Measurements from ENCODE around the gene MAP1LC3B. TPM values are rescaled to one million over a fixed set of nuclear protein-coding genes. Genes with fewer than 3 reads are reported as not detected.

Gene MAP1LC3B
- total RNA-seq, 2 donors from 2014 or later = 41.0 to 84.2 TPM

DNA sequence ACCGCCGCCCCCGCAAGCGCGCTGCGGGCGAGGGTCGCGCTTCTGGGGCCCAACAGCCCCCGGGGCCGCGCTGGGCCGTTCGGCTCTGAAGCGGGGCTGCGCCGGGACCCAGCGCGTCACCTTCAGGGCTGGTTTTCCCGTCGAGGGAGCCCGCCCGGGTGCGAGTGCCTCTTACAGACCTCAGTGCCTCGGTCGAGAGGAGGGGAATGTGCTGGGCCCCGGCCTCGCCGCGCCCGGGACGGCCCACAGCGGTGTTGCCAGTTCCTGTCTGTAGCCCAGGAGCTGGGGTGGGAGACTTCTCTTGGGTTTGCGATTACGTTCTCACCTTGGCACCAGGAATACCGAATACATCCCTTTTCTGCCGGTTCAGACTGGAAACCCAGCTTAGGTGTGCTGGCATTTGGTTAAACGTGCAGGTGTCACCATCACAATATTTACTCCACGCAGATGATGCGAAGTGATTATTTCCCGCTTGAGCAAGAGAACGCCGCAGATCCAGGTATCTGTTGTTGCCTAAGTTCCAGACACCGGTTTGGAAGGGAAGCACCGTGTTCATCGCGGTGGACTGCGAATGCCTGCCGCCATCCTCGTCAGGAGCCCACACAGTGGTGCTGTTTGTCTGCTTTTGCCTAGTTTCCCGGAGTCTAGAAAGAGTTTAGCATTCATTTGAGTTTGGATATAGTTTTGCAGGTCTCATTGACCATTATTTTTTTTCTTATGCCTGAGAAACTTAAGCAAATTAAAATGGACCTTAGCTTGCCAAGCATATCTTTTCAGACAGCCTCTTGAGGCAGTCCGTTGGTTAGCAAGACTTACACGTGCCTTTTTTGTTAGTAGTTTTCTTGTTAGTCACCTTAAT lies 914 bp downstream of the MAP1LC3B start:
- Mint-ChIP-seq H3K27me3 (no peaks in the 10 kb centered on the region), H3K4me1 (ENCODE audit: low read depth in 2 of 2) (peaks cover 43 to 46% of the 10 kb centered on the region in 2 donors), H3K36me3 (peaks cover 6% of the 10 kb centered on the region), H3K4me3 (peak overlapping the region; percentile 96), H3K9me3 (no peaks in the 10 kb centered on the region), H3K27ac (peak overlapping the region; percentile 80 to 88)
- DNase-seq (ENCODE audit: low spot score) = no peak
- no peak for ATAC-seq

GRCh38 chr16:87393680-87394055 lies 1.5 kb downstream of the MAP1LC3B start:
- DNase-seq (ENCODE audit: low spot score) (no peak), ATAC-seq (no peak)
- no peaks in the 10 kb centered on the region for H3K9me3 Mint-ChIP-seq
- peaks cover 37 to 40% of the 10 kb centered on the region in 2 donors for H3K4me1 Mint-ChIP-seq (ENCODE audit: low read depth in 2 of 2)
- H3K36me3 Mint-ChIP-seq = peaks cover 6% of the 10 kb centered on the region
- H3K27me3 Mint-ChIP-seq = no peaks in the 10 kb centered on the region
- peak overlapping the region; percentile 80 to 88 for H3K27ac Mint-ChIP-seq
- peak overlapping the region; percentile 96 for H3K4me3 Mint-ChIP-seq

DNA sequence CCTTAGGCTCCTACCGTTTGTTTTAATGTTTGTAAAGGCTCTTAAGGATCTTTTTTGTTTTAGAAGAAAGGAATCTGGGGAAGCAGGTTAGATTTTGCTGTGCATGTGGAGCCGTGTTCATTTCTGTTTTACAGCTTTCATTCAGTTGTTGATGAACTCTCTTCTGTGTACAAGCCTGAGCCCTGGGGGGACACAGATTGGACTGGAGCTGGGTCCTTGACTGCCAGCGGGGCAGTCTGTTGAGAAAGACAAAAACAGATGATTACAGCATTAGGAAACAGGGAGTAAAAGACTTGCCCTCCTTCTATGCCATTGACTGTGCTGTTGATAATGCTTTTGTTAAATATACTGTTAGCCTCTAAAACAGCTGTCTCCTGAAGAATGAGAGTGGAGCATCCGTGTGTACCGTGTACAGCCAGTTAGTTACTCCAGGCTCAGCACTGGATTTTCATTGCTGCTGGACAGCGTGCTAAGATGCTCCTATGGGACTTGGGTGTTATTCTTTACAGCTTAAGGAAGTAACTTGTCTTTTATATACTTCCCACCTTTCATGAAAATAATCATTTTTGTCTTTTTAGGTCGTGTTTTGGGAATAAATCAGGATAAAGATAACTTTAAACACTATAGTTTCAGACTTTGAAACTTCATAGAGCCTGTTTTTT lies 3.2 kb downstream of the MAP1LC3B start:
- ATAC-seq (no peak), DNase-seq (ENCODE audit: low spot score) (no peak)
- peak overlapping the region in 1 of 2 donors; percentile 76 for H3K27ac Mint-ChIP-seq
- H3K9me3 Mint-ChIP-seq = no peaks in the 10 kb centered on the region
- peaks cover 6% of the 10 kb centered on the region for H3K36me3 Mint-ChIP-seq
- H3K4me1 Mint-ChIP-seq (ENCODE audit: low read depth in 2 of 2) = peaks cover 29 to 33% of the 10 kb centered on the region in 2 donors
- no peaks in the 10 kb centered on the region for H3K27me3 Mint-ChIP-seq
- H3K4me3 Mint-ChIP-seq = peak overlapping the region; percentile 34

GRCh38 chr16:87404764-87405625 lies 12.9 kb downstream of the MAP1LC3B start:
- DNase-seq (ENCODE audit: low spot score) (no peak), ATAC-seq (no peak)
- Mint-ChIP-seq H3K4me1 (ENCODE audit: low read depth in 2 of 2) (peaks cover 0 to 7% of the 10 kb centered on the region in 2 donors), H3K9me3 (no peaks in the 10 kb centered on the region), H3K4me3 (no peak overlapping the region), H3K27me3 (no peaks in the 10 kb centered on the region), H3K27ac (no peak overlapping the region), H3K36me3 (peaks cover 11% of the 10 kb centered on the region)

GRCh38 chr16:87406495-87407088 lies 14.5 kb downstream of the MAP1LC3B start:
- H3K4me3 Mint-ChIP-seq = no peak overlapping the region
- DNase-seq (ENCODE audit: low spot score) (no peak), ATAC-seq (no peak)
- H3K27ac Mint-ChIP-seq = no peak overlapping the region
- no peaks in the 10 kb centered on the region for H3K9me3 Mint-ChIP-seq
- H3K36me3 Mint-ChIP-seq = peaks cover 11% of the 10 kb centered on the region
- peaks cover 0 to 9% of the 10 kb centered on the region in 2 donors for H3K4me1 Mint-ChIP-seq (ENCODE audit: low read depth in 2 of 2)
- no peaks in the 10 kb centered on the region for H3K27me3 Mint-ChIP-seq

GRCh38 chr16:87407511-87408112 lies 15.5 kb downstream of the MAP1LC3B start:
- Mint-ChIP-seq H3K36me3 (peaks cover 10% of the 10 kb centered on the region), H3K27ac (peak overlapping the region in 1 of 2 donors; percentile 56)
- peak in 1 of 2 donors; percentile 56 for ATAC-seq

GRCh38 chr16:87409153-87409552 lies 17.0 kb downstream of the MAP1LC3B start:
- Mint-ChIP-seq H3K4me1 (ENCODE audit: low read depth in 2 of 2) (peaks cover 0 to 7% of the 10 kb centered on the region in 2 donors), H3K27ac (no peak overlapping the region), H3K4me3 (no peak overlapping the region), H3K9me3 (no peaks in the 10 kb centered on the region), H3K27me3 (no peaks in the 10 kb centered on the region), H3K36me3 (no peaks in the 10 kb centered on the region)
- ATAC-seq (no peak), DNase-seq (ENCODE audit: low spot score) (no peak)

More at GRCh38 chr16:87407511-87408112, 15.5 kb downstream of the MAP1LC3B start:
- Mint-ChIP-seq H3K27me3 (no peaks in the 10 kb centered on the region), H3K4me1 (ENCODE audit: low read depth in 2 of 2) (peaks cover 0 to 9% of the 10 kb centered on the region in 2 donors), H3K9me3 (no peaks in the 10 kb centered on the region), H3K4me3 (no peak overlapping the region)
- no peak for DNase-seq (ENCODE audit: low spot score)

GRCh38 chr16:87409781-87410180 lies 17.6 kb downstream of the MAP1LC3B start:
- Mint-ChIP-seq H3K27ac (no peak overlapping the region), H3K4me3 (no peak overlapping the region), H3K27me3 (no peaks in the 10 kb centered on the region), H3K9me3 (no peaks in the 10 kb centered on the region), H3K4me1 (ENCODE audit: low read depth in 2 of 2) (peaks cover 0 to 7% of the 10 kb centered on the region in 2 donors), H3K36me3 (no peaks in the 10 kb centered on the region)
- no peak for DNase-seq (ENCODE audit: low spot score)
- ATAC-seq = no peak

- no peaks in the 10 kb centered on the region for H3K27me3 Mint-ChIP-seq
- H3K4me1 Mint-ChIP-seq (ENCODE audit: low read depth in 2 of 2) = peaks cover 0 to 7% of the 10 kb centered on the region in 2 donors
- ATAC-seq (no peak), DNase-seq (ENCODE audit: low spot score) (no peak)
- no peak overlapping the region for H3K27ac Mint-ChIP-seq
- no peaks in the 10 kb centered on the region for H3K36me3 Mint-ChIP-seq
- no peaks in the 10 kb centered on the region for H3K9me3 Mint-ChIP-seq
- H3K4me3 Mint-ChIP-seq = no peak overlapping the region
Observed at GRCh38 chr16:87410530-87410929, 18.4 kb downstream of the MAP1LC3B start.

DNA sequence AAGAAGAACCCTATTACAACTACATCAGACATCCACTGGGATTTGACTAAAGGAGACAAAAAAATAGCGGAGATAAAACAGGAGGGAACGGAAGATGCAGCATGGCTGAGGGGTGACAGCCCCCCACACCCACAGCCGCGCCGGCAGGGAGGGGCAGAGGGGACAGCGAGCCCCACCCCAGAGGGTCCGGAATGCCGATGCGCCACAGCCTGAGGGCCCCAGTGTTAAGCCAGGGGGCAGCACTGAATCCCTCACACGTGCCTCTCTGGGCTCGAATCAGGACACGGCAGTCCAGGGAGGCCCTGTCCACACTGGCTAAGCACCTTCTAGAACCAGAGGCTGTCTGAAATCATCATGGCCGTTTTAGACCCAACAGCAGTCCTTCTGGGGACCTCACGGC lies 18.8 kb downstream of the MAP1LC3B start:
- H3K4me1 Mint-ChIP-seq (ENCODE audit: low read depth in 2 of 2) = peaks cover 0 to 7% of the 10 kb centered on the region in 2 donors
- DNase-seq (ENCODE audit: low spot score) = no peak
- no peak for ATAC-seq
- H3K36me3 Mint-ChIP-seq = no peaks in the 10 kb centered on the region
- H3K27ac Mint-ChIP-seq = no peak overlapping the region
- H3K27me3 Mint-ChIP-seq = no peaks in the 10 kb centered on the region
- H3K4me3 Mint-ChIP-seq = no peak overlapping the region
- no peaks in the 10 kb centered on the region for H3K9me3 Mint-ChIP-seq

- H3K27ac Mint-ChIP-seq = no peak overlapping the region
- no peak for ATAC-seq
- no peak for DNase-seq (ENCODE audit: low spot score)
- no peak overlapping the region for H3K4me3 Mint-ChIP-seq
- peaks cover 0 to 7% of the 10 kb centered on the region in 2 donors for H3K4me1 Mint-ChIP-seq (ENCODE audit: low read depth in 2 of 2)
- H3K36me3 Mint-ChIP-seq = no peaks in the 10 kb centered on the region
- no peaks in the 10 kb centered on the region for H3K27me3 Mint-ChIP-seq
- H3K9me3 Mint-ChIP-seq = no peaks in the 10 kb centered on the region
Observed at GRCh38 chr16:87411375-87412271, 19.5 kb downstream of the MAP1LC3B start.

- no peak for DNase-seq (ENCODE audit: low spot score)
- H3K4me1 Mint-ChIP-seq (ENCODE audit: low read depth in 2 of 2) = peaks cover 0 to 5% of the 10 kb centered on the region in 2 donors
- ATAC-seq = peak in 1 of 2 donors; percentile 26
- H3K27ac Mint-ChIP-seq = no peak overlapping the region
- no peak overlapping the region for H3K4me3 Mint-ChIP-seq
- no peaks in the 10 kb centered on the region for H3K36me3 Mint-ChIP-seq
- H3K9me3 Mint-ChIP-seq = no peaks in the 10 kb centered on the region
- H3K27me3 Mint-ChIP-seq = no peaks in the 10 kb centered on the region
Observed at GRCh38 chr16:87412371-87412995, 20.3 kb downstream of the MAP1LC3B start.

Measured in natural killer cell treated with Interleukin-12 subunit alpha and Interleukin-12 subunit beta and Interleukin-15 and Interleukin-18, amount 100 ng/mL, for 72 hours (primary cell).